ENCODE data around the gene COX20.
"Not testable (repeated sequence)": the region's sequence is repeated elsewhere in the genome, so short reads cannot be mapped to it uniquely, and the experiment has no call there.

The COX20 gene, protein sequence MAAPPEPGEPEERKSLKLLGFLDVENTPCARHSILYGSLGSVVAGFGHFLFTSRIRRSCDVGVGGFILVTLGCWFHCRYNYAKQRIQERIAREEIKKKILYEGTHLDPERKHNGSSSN

GRCh38 chr1:244835276-244836134 is at the start of gene COX20:
Gene COX20, plus strand, starts transcription at chr1:244835658. Its CDS starts 57 bp downstream, at chr1:244835715.
- peak; percentile 95 for DNase-seq (ENCODE audit: low spot score)

DNA sequence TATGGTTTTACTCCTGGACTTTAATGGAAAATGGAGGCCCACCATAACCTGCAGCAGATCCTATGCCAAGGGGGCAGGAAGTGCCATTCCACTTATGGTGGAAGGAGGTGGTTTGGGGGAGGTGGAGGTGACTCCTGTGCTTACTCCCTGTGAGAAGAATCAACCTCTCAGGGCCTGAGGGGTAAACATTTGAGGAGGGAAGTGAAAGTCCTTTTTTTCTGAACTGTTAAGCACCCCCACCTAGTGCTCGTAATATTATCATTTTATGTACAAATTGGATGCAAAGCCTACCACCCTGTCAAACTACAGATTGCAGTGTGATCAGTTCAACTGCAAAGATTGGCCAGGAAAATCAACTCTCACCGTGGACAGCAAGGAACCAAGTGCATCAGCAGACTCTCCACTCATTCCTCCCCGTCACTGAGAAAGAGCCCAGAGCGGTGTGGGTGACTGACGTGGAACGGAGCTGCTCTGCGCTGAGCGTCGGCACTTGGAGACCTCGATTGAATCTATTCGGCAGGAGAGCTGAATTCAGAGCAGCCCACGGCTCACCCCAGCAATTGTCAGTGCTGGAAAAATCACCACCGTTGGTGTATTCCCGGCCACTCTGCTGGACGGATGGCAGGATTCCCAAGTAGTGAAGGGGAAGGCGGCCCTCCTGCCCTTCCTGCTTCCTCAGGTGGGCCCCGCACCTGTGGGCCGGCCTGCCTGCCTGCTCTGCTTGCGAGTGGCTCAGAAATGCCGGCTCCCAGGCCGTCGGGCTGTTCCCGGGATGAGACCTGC is 46.8 kb upstream of the COX20 start:
- DNase-seq (ENCODE audit: low spot score), result no peak

DNA sequence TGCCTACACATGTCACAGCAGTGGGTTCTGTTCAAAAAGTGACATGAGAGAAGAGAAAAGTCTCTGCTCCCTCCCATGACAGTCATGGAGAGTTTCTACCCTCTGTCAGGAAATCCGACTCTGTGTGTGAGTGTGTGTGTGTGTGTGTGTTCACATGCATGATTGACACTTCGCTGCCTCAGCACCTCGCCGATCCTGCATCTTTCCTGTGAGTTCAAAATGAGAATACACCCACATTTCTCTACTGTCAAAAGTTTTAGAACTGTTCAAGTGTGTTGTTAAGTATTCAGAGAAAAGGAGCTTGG is 46.2 kb upstream of the COX20 start:
- DNase-seq (ENCODE audit: low spot score), result no peak

DNA sequence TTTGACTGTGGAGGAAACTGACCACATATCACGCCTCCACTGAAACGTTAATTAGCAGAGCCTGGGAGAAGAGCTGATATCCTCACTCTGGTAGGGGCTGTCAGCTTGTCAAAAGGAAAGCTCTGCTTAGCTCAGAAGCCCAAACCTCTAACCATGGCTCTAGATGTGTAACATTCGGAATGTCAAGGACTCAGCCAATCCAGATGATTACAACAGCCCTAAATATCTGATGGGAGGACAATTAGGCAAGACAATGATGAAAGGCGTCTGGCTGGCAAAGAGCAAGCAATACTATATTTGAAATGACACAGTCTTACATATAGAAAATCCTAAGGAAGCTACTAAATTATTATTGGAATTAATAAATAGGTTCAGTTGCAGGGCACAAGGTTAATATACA is 45.7 kb upstream of the COX20 start:
- DNase-seq (ENCODE audit: low spot score), result no peak

DNA sequence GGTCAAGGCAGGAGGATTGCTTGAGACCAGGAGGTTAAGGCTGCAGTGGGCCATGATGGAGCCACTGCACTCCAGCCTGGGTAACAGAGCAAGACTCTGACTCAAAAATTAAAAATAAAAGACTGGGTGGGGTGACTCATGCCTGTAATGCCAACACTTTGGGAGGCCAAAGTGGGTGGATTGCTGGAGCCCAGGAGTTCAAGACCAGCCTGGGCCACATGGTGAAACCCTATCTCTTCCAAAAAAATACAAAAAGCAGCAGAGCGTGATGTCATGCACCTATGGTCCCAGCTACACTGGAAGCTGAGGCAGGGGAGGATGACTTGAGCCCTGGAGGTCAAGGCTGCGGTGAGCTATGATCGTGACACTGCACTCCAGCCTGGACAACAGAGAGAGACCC is 44.4 kb upstream of the COX20 start:
- DNase-seq (ENCODE audit: low spot score), result no peak

- peak; percentile 67 for DNase-seq (ENCODE audit: low spot score)
These were observed 43.1 kb upstream of the COX20 start for GRCh38 chr1:244792188-244792850.

GRCh38 chr1:244794071-244794470 is 41.4 kb upstream of the COX20 start:
- DNase-seq (ENCODE audit: low spot score), result no peak

- DNase-seq (ENCODE audit: low spot score), result not testable (repeated sequence)
These were observed 40.9 kb upstream of the COX20 start for GRCh38 chr1:244794516-244794915.

DNA sequence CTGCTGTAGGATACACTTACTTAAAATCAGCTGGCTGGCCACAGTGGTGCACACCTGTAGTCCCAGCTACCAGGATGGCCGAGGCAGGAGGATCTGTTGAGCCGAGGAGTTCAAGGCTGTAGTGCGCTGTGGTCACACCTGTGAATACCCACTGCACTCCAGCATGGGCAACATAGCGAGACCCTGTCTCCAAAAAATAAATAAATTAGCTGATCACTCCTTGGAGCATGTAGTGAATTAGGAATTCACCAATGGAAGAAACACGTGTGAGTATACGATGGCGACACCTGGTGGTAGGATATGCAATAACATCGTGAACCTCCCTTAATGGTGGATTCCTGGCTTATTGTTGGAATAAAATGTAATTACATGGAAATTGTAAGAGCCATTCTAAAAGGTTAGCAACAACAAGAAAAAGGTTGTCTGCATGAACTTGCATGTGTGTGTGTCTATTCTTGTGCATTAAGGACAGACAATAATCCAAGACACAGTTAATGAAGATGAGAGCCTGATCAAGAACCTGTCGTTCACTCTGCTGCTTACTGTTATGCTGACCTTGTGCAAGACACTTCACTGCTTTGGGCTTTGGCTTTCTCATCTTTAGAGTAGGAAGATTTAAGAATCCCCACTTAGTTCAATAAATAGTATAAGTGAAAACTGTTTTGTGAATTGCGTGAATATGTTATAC is 38.6 kb upstream of the COX20 start:
- peak; percentile 83 for DNase-seq (ENCODE audit: low spot score)

- no peak for DNase-seq (ENCODE audit: low spot score)
These were observed 34.6 kb upstream of the COX20 start for GRCh38 chr1:244800821-244801220.

- peak; percentile 65 for DNase-seq (ENCODE audit: low spot score)
These were observed 34.2 kb upstream of the COX20 start for GRCh38 chr1:244801246-244801645.

DNA sequence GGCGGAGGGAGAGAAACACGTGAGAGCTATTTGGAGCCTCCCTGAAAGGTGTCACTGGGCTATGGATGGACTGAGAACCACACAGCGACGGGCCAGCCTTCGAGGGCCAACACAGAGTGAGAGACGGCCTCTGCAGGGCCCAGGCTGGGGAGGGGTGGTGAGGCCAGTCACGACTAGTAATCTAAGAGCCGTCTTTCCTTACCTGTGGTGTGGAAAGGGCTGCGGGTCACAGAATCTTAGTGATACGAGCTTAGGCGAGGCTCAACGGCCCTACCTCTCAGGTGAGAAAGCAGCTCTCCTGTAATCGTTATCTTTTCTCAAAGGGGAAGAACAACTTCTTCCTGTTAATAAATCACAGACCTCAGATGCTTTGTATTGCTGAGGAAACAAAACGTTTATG is 33.4 kb upstream of the COX20 start:
- DNase-seq (ENCODE audit: low spot score), result no peak

GRCh38 chr1:244802556-244803239 is 32.8 kb upstream of the COX20 start:
- DNase-seq (ENCODE audit: low spot score), result no peak

DNA sequence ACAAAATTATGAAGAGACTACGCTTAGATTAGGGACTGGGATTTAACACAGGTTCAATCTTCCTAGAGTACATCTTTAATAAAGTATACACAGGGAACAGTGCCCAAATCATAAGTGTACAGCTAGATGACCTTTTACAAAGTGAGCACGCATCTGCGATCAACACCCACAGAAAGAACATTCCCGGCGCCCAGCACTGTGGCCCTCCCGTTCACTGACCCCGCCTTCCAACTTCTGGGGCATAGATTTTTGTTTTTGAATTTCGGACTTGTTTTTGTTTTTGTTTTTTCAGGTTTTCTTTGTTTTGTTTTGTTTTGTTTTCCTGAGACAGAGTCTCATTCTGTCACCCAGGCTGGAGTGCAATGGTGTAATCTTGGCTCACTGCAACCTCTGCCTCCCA is 30.6 kb upstream of the COX20 start:
- DNase-seq (ENCODE audit: low spot score), result no peak

GRCh38 chr1:244807138-244807537 is 28.3 kb upstream of the COX20 start:
- DNase-seq (ENCODE audit: low spot score), result no peak

DNA sequence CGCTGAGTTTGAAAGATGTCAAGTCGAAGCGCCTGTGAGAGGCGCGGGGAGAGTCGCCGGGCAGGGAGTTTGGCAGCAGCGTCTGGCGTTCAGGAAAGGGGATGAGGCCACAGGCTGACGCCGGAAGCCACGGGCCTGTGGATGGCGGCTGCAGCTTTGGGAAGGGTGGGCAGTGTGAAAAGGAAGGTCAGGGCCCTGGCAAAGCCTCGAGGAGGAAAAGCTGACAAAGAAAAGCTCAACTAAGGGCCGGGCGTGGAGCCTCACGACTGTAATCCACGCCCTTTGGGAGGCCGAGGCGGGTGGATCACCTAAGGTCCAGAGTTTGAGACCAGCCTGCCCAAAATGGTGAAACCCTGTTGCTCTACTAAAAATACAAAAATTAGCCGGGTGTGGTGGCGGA is 25.2 kb upstream of the COX20 start:
- no peak for DNase-seq (ENCODE audit: low spot score)

DNA sequence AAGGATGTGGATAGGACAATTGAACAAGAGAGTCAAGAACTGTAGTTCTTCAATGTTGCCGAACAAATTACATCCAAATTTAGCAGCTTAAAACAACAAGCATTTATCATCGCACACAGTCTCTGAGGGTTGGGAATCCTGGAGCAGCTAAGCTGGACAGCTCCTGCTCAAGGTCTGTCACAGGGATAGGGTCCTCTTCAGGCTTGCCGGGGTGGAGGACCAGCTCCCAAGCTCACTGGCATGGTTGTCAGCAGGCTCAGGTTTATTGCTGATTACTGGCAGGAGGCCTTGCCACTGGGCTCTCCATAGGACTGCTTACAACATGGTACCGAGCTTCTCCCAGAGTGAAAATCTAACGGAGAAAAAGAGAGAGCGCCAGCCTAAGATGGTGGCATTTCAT is 22.1 kb upstream of the COX20 start:
- DNase-seq (ENCODE audit: low spot score), result no peak

GRCh38 chr1:244815600-244816099 is 19.8 kb upstream of the COX20 start:
- DNase-seq (ENCODE audit: low spot score), result no peak

- no peak for DNase-seq (ENCODE audit: low spot score)
These were observed 18.0 kb upstream of the COX20 start for GRCh38 chr1:244817415-244817894.

DNA sequence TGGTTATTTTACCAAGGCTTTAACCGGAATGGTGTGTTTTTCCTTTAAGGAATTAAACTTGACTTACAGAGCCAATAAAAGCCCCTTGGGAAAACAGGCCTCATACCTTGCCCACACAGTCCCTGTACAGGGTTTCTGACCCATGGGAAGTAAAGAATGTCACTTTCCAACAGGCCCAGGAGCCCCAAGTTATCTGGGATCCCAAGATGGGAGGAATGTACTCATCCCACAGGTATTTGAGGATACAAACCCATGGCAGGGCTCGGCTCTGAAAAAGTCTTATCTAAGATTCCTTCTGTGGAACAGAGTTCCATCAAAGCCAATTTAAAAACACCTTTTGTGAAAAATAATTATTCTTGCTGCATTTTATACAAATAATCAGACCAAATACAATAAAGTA is 15.3 kb upstream of the COX20 start:
- no peak for DNase-seq (ENCODE audit: low spot score)

- no peak for DNase-seq (ENCODE audit: low spot score)
These were observed 14.3 kb upstream of the COX20 start for GRCh38 chr1:244821134-244821533.
